Stimulated activated CD4-positive, alpha-beta T cell treated with anti-CD3 and anti-CD28 coated beads, Interleukin-4, amount 100 ng/mL, for 24 hours (primary cell): ENCODE data around the gene FSTL4.

Experiments
- DNase-seq: peaks from one replicate; pipeline ENCODE4 v3.0.0-alpha.2; 2020

FSTL4 gene

DNA sequence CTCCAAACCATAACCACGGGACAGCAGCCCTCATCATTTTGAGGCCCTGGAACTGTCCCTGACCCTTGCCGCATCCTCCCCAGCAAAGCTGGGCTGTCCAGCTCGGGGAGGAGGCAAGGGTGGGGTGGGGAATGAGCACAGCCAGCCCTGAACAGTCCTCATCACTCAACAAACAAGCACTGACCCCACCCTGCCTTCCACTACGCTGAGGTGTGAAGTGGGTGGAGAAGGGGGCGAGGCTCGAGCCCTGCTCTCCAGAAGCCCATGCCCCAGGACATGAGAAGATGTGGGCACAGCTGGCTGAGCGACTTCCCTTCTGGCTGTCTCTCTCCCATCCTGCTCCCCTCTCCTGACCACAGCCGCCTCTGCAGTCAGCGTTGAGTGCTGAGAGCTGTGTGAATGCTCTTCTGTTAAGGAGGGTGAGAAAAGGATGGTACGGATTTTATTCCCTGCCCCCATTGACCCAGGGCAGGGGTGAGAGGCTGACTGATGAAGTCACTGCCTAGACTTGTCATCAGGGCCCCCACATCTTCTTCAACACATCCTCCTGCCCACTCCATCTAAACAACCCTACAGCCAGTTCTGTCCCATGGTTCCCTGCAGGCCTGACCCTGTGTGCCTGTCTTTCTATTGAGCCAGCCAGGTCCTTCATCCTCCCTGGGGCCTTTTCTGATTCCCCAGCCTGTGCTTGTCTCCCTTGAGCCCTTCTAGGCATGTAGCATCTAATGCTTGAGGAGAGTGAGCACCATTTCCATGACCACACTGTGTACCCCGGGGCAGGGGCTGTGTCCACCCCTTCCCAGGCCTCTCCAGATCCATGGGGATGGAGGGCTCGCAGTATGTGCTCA, 276.0 kb downstream of the FSTL4 start:
- DNase-seq, result no peak

DNA sequence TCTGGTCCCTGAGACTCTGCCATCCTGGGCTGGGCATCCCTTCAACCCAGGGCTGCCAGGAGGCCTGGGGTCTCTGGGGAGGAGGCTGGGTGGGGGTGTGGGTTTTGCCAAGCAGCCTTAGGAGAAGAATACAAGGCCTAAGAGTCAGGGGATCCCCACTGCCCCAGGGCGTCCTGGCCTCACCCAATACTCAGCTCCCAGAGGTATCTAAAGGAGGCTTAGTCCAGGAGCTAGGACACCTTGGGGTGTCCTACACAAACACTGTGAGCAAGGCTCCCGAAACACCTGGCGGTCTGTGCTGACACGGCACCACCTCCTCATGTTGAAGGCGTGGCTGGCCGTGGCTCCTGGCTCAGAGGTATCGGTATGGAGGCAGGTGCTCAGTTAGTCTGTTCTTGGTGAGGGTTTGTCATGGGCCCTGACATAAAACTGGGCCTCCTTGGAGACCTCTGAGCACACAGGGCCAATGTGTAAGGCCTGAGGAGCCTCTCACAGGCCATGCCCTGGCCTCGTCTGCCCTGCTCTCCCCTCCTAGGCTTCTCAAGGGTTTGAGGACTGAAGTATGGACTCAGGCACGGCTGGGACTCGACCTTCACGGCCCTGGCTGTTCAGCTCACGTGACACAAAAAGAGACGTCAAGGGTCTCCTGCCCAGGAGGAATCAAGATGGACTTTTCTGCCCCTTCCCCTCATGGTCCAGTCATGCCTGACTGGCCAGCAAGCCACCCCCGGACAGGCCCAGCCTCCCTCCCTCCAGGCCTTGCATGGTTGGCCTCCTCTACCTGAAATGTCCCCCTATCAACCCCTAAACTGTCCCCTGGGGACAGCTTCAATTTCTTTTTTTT, 277.3 kb downstream of the FSTL4 start:
- DNase-seq, result no peak

DNA sequence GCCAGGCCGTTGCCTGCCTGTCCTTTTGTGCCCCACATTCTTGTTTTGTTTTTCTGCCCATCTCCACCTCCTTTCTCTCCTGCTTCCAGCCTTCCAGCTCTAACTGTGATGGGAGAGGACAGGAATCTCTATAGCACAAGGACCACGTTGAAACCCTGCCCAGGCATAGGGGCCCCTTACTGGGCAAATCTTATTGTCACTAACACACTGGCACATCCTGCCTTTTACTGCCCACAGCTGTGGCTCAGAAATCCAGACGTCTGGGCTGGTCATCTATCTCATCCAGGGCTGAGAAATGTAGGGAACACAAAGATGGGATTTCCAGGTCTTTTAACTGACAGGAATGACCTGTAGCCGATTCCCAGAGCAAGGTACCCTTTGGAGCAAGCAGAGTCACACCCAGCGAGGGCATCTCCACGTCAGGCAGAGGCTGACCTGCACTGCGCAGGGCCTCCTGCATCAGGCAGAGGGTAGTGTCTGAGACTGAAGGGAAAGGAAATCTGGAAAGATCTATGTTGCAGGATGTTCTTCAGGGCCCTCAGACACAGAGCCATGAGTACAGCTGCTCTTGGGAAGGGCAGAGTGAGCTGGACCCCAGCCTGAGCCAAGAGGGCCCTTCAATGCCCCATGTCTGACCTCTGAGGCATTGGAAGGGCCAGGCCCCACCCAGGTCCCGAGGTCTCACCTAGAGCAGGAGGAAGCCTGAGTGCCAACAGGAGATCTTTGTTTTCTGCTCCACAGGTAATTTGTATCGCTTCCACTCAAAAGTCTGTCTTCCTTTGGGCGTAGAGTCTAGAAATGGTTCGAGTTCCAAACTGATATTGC, 278.8 kb downstream of the FSTL4 start:
- no peak for DNase-seq

DNA sequence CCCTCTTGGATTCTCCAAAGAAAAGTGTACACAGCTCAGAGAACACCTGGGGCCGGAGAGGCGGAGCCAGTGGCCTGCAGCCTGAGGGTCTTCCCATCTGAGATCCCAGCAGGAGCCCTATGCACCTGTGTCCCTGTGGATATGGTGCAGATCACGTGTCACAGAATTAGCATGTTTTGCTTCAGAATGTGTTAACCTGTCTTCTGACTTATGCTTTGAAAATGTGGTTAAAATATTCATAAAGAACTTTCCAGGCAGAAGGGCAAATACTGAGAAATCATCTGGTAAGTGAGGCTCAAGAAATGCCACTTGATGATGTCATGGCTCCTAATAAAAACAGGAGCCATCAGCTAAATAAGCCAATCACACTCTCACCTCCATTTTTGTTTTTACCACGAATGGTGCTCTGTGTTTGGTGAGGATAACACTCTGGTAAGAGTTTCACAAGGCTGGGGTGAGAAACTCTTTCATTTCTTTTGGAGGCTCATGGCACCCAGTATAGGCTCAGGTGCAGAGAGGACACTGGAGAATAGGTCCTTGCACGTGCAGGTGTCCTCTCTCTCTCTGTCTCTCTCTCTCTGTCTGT, 279.8 kb downstream of the FSTL4 start:
- no peak for DNase-seq

DNA sequence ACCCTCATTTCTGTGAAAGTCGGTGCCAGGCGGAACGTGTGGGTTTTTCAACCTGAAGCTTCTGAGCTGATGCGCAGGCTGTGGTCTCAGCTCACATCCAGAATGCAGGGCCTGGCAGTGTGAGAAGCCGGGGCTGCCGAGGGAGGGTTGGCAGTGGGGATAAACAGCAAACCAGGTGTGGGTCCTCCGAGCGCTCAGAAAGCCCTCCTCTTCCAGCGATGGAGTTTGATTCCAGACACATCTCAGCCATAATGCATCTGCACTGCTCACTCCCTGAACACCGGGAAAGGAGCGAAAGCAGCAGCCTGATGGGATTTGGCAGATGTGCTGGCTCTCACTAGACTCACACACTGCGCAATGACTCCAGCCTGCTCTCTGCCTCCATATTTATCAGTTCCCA, 280.4 kb downstream of the FSTL4 start:
- no peak for DNase-seq

DNA sequence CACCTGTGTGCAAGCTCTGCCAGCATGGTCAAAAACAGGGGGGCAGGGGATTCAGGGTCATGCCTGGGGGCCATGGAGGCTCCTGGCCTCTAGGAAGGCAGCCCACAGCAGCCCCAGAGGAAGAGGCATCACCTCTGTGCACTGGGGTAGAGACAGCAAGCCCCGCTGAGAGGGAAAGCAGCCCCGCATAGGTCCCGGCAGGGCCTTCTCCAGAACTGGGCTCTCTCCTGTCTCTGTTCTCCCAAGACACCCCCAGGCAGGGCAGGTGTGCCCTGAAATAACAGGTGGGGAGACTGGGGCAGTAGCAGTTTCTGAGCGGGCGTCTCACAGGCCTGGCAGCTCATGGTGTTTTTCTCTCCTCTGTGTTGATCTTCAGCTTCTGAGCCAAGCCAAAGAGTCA, 281.4 kb downstream of the FSTL4 start:
- DNase-seq, result no peak

DNA sequence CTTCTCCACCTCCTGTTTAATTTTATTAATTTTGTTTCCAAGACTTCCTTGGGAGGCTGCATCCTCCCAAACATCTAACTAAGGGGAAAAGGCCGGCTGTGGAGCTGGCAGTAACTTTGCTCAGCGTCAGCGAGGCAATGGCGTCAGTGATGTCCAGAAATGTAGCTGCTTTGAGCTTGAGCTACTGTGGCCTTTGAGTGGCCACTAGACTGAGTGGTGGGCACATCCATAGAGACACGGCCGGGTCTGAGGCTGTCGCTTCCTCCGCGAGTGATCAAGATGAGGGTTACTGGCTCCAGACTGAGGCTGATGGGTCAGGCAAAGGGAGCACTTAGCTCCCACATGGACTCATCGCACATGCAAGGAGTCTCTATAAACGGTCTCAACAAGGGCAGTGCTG, 283.5 kb downstream of the FSTL4 start:
- no peak for DNase-seq

DNA sequence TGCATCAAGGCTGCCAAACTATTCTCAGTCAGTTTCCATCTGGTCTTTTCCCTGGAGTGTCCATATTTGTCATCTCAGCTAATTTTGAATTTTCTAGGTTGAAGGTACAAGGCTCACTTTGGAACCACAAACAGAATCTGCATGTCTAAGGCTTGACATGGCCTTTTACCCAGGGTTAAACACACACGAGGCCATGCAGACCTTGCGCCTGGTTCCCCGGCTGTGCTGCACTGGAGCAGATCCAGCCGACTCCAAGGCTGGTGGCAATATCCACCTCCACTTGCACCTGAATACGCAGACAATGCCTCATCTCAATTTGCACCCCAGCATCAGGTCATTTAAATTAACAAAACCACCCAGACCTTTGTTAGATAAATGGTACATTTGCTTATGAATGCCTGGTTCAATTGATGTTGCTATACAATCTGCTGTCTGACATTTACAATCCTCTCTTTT, 284.4 kb downstream of the FSTL4 start:
- no peak for DNase-seq

DNA sequence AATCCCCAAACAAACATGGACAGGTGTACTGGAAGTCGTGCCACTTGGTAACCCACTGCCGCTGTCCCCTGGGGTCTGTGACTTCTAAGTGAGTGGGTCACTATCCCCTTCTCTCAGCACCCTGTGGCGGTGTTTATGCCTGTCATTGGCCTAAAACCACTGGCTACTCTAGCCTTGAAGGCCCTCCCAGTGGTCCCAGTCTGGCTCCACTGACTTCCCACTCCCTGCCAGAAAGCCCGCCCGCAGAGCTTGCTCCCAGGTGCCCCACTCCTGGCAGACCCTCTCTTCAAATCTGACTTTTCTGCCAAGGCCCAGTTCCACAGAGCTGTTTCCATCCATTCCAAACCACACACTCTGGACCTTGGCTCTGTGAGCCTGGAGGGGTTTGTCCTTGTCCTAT, 286.0 kb downstream of the FSTL4 start:
- DNase-seq, result no peak

DNA sequence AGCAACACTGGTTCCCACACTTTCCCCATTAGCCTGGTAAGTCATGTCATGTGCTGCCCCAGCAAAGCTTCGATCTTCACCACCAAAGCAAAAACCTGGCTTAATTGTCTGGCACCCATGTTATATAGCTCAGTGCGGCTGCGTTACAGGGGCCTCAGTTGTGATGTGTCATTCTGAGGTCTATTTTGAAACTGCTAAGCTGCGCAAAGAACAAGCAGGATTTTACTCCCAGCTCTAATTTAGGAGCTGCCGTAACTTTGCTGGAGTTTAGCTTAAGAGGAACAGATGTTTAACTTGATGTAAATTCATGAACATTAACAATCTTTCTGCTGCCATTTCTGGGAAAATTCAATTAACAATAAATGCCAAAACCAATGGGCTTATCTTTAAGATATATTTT, 286.5 kb downstream of the FSTL4 start:
- DNase-seq, result no peak

DNA sequence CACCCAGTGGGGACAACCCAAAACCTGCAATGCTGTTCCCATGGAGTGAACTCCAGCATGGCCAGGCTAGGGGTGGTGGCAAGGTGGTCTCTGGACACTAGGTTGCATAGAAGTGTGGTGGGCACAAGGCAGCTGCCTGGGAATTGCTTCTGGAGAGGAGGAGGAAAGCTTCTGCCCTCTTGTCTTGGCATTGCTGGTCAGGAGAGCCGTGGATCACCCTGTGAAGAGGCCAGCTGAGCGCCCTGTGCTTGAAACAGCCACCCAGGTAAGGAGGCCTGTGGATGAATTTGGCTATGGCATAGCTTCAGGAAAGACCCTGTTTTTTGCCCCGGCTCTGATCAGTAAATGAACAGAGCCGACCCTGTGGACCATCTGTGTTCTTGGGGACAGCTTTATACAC, 287.4 kb downstream of the FSTL4 start:
- no peak for DNase-seq

DNA sequence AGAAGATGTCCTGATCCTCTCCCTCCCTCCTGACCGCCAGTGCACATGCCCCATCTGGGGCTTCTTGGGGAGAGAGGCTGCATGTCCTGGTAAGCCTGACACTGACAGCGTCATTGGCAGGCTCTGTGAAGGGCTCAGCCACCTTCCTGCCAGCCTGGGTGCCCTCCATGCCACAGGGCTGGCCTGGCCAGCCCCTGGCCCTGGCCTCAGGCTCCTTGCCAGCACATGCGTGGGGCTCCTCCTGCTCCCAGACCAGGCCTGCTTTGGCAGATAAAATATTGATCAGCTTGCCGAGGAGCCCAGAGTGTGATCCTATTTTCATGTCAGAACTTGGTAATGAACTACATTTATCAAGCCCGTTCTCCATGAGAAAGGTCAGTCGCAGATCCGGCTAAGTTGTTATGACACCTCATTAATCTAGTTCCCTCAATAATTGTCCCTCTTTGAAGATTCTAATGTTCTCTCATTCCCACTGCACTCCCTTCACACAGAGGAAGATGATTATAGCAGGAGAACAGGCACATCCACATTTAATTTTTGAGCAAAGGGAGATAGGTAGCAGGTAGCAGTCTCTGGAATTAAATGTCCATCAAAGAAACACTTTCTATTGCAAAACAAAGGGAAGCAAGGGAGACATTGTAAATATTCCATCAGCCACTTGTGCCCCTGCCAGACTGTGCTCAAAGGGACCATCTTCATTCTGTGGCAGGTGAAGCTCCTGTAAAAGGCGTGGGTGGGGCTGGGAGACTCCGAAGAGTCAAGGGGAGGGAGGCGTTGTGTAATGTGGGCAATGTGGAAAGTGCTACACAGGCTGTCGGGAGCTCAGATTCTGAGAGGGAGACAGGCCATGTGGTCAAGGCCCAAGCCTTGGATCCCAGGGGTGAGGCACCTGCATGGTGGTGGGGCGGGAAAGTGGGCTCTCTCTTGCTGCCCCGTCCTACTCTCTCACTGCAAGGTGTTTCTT, 288.6 kb downstream of the FSTL4 start:
- no peak for DNase-seq

DNA sequence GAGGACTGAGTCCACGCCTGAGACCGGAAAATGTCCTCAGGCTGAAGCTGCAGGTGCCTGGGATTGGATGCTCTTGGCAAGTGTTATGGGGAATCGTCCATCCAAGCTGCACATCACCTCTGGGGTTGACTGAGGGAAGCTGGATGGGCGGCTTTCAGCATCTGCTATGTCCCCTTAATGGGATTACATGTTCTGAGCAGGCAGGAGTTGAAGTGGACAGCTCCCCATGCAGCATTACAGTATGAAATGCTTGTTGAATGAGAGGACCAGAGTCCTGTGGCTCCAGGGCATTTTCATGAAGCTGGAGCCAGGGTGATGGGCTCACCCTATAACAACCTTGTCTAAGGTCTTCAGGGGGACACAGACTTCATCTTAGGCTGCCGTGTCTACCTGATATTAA, 289.6 kb downstream of the FSTL4 start:
- no peak for DNase-seq

DNA sequence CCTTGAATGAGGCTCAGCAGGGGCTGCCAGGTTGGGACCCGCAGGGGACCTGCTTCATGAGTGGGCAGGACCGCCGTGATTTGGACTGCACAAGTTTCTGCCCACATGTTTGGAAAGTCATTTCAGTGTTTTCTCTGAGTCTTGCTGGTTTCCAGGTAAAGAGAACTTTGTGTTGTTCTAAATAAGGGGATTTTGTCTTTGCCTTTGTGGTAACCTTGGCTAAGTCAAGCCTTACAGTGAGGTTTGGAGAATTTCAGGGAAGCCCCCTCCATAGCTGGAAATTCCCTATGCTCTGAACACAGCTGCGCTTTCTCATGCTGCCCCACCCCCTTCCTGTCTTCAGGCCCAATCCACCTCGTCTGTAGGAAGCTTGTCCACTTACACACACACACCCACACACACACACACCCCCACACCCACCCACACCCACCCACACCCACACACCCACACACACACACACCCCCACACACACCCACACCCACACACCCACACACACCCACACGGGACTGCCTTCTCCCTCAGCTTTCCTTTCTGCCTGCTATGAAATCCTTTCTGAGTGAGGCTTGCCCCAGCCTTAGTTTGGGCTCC, 290.4 kb downstream of the FSTL4 start:
- peak; percentile 53 for DNase-seq

DNA sequence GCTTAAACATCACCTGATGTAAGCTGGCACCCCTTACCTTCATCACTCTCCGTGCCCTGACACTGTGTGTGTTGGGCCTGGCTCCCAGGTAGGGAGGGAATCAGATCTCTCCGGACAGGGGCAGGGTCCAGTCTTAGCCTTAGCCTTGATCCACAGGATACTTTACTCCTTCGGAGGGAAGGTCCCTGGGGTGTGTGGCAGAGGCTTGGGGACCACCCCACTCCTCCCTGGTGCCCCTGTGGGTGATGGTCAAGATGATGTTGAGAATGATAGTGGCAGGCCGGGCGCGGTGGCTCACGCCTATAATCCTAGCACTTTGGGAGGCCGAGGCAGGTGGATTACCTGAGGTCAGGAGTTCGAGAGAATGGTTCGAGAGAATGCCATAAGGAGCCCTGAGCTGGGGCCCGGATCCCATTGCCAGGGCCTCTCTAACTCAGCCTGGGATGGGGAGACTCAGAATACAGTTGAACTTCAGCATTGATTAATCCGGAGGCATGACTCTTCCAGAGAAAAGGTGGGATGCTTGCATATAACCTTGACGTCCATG, 291.0 kb downstream of the FSTL4 start:
- no peak for DNase-seq

DNA sequence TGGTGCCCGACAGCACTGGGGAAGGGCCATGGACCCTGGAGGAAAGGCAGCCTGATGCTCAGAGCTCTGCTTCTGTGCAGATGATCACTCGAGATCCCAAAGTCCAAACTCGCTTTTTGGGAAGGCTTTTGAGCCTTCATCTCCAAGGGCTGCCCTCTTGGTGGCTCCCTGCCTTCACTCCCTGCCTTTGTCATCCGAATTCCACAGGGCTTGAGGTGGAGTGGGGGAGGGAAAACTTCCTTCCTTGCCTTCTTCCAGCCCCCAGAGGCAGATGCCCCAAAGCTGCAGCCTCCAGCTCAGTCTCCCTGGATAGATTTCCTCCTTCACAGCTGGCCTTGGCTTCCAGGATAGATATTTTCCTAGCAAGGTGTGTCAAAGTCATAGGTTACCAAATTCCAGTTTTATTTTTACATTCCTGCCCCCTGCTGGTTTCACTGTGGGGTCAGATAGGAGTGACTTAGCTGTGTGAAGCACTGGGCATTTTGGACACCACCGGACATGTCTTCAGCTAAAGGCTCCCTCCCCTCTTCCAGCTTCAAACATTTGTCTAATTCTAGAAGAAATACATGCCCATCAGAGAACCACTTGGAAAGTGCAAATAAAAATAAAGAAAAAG, 292.3 kb downstream of the FSTL4 start:
- no peak for DNase-seq

DNA sequence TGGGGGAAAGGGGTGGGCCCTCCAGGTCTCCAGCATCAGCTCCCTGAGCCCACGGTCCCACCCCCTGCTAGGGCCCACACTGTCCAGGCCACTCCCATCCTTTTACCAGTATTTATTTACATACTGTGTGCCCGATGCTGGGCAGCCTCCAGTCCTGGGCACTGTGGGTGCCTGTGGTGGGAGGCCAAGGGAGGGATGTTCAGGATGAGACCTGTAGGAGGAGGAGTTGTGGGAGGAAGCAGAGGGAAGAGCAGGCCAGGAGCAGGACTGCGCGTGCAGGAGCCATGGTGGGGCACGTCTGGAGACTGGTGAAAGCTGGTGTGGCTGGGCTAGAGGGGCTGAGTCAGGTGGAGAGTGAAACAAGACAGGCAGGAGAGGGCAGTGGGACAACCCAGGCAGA, 293.1 kb downstream of the FSTL4 start:
- no peak for DNase-seq

DNA sequence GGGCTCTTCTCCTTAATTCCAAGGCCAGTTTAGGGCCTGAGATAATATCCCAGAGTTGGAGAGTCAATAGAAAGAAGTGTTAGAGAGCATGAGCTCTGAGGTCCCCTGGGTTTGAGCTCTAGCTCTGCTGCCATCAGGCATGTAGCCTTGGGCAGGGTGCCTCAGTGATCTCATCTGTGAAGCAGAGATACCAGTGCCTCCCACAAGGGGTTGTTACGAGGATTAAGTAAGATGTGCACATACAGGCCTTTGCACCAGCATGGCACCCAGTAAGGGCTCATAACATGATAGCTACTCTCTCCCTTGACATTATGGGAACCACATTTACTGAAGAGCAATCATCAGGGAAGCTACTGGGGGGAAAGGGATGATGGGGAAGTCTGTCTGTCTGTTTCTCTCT, 294.8 kb downstream of the FSTL4 start:
- no peak for DNase-seq

DNA sequence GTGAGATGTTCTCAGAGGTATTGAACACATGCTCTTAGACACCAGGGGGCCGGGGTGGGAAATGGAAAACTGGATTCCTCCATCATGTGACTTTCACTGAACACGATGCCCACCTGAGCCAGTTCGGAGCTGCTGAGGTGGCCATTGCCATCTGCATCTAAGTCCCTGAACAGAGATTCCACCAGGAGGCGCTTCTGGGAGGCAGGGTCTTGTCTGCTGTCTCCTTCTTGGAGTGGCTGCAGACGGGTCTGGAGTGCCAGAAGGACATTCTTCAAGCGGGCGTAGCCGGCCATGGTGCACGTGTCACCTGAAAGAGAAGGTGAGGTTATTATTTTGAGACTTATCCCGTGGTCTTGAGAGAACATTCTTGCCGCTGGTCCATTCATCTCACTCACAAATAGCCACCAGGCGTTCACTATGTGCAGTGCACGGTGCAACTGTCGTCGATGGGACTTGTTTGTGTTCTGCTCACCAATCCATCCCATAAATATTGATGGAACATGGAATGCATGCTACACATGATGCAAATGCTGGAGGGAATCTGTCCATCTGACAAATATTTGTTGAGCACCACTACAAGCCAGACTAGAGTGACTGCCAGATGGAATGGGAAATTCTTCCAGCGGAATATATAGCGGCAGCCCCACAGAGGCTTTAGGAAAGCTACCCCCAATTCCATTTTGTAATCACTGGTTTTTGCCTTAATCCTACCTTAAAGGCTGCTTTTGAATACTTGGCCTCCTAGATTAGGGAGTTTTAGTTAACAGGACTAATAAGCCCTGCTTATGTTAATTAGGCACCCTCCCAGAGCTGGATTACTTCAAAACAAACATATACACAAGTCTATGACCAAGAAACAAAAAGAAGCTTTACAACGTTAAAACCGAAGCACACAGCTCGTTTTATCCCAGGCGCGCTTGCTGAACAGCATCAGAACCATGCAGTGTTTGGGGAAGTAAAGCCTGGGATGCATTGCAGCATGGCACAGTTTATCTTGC, 295.7 kb downstream of the FSTL4 start:
- DNase-seq, result no peak
